DMS 273 treated with DMSO at 0.1 percent for 48 hours (cell line): ENCODE measurements around the gene MEIOSIN.

Experiments
- DNase-seq: peaks from one replicate; lab custom pipeline; 2025; lab: John Stamatoyannopoulos, UW

MEIOSIN gene

GRCh38 chr19:45764945-45765701 is 31.9 kb downstream of the MEIOSIN start:
- no peak for DNase-seq

GRCh38 chr19:45765702-45766295 is 32.6 kb downstream of the MEIOSIN start:
- no peak for DNase-seq

GRCh38 chr19:45766296-45766868 is 33.1 kb downstream of the MEIOSIN start:
- no peak for DNase-seq

GRCh38 chr19:45766869-45767346 is 33.7 kb downstream of the MEIOSIN start:
- no peak for DNase-seq

- peak; percentile 53 for DNase-seq
Measured at GRCh38 chr19:45767410-45767880, 34.2 kb downstream of the MEIOSIN start.

GRCh38 chr19:45767881-45768654 is 34.8 kb downstream of the MEIOSIN start:
- peak; percentile 32 for DNase-seq

- peak; percentile 36 for DNase-seq
Measured at GRCh38 chr19:45768655-45768983, 35.4 kb downstream of the MEIOSIN start.

GRCh38 chr19:45768984-45769782 is 35.9 kb downstream of the MEIOSIN start, which contains the start of gene SIX5:
Gene SIX5 (minus strand): TSS chr19:45769252. CDS start chr19:45768844, 408 bp downstream.
- peak; percentile 92 for DNase-seq

GRCh38 chr19:45769821-45770191 is 36.6 kb downstream of the MEIOSIN start:
- no peak for DNase-seq

- peak; percentile 82 for DNase-seq
Measured at GRCh38 chr19:45770192-45771101, 37.2 kb downstream of the MEIOSIN start.

- no peak for DNase-seq
Measured at GRCh38 chr19:45771311-45771933, 38.2 kb downstream of the MEIOSIN start.

GRCh38 chr19:45772130-45772840 is 39.0 kb downstream of the MEIOSIN start:
- DNase-seq, result no peak

- no peak for DNase-seq
Measured at GRCh38 chr19:45772912-45773311, 39.7 kb downstream of the MEIOSIN start.

GRCh38 chr19:45773384-45773783 is 40.1 kb downstream of the MEIOSIN start:
- DNase-seq, result no peak

- no peak for DNase-seq
Measured at GRCh38 chr19:45774765-45775164, 41.5 kb downstream of the MEIOSIN start.

GRCh38 chr19:45777395-45777961 is 44.2 kb downstream of the MEIOSIN start:
- no peak for DNase-seq

GRCh38 chr19:45778010-45778661 is 44.9 kb downstream of the MEIOSIN start:
- no peak for DNase-seq
